ENCODE measurements around the gene ST6GALNAC6.

ST6GALNAC6 gene

DNA sequence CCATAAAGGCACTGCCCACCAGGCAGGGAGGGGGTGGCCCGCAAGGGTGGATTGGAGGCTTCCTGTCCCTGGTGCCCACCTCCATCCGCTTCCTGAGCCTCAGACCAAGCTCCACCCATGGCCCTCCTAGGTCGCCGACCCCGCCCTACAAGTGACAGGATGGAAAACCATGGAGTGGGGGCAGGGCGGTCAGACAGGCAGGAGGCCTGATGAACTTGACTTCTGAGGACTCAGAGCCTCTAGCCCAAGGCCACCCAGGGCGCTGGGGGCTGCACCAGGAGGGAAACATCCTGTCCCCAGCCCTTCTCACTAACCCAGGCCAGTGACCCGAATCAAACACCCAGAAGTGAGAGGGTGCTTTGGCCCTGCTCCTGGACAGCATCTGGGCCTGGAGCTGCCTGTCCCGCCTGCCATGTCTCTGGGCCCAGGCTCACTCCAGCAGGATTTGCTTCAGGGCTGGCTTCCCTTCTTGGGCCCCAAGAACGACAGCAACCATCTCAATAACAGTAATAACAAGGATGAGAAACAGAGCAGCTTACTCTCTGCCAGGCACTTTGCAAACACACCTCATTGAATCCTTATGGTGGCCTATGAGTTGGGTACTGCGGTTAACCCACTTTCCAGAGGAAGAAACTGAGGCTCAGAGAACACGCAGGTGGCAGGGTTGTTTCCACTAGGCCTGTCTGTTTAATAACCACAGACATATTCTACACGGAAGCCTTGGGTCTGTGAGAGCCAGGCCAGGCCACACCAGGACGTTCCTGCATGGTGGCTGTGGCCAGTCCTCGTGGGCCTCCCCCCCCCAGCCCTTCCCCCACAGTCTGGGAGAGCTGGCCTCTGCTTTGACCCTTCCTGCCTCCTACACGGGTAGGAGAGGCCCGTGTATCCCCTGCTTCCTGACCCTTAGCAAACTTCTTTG, 4.4 kb upstream of the ST6GALNAC6 start:
- Histone ChIP-seq H3K9ac (ENCODE audit: low read length) (peak overlapping the region; percentile 70), H3K14ac (ENCODE audit: low read length in 2 of 2) (peak overlapping the region in 1 of 2 experiments; percentile 93), H3K9me3 (ENCODE audit: control insufficient read depth, low read length) (no peaks in the 10 kb centered on the region), H3K4me1 (ENCODE audit: control insufficient read depth, insufficient read depth, low read depth, low read length) (peaks cover 28% of the 10 kb centered on the region), H2BK120ac (ENCODE audit: low read depth, low read length) (peak overlapping the region; percentile 71), H3K4ac (ENCODE audit: low read depth in 1 of 2, low read length in 2 of 2) (peak overlapping the region; percentile 61 to 90), H2AK5ac (ENCODE audit: low read length, severe bottlenecking) (peak overlapping the region; percentile 30), H2BK5ac (ENCODE audit: low read depth, low read length, poor library complexity, severe bottlenecking) (no peak overlapping the region), H2AFZ (ENCODE audit: low read depth, low read length) (no peak overlapping the region), H3K18ac (ENCODE audit: low read depth in 1 of 2, low read length in 2 of 2) (peak overlapping the region; percentile 91 to 92), H3K4me2 (ENCODE audit: low read length, poor library complexity, severe bottlenecking) (no peak overlapping the region), H4K91ac (ENCODE audit: low read length) (peak overlapping the region; percentile 92), H4K8ac (ENCODE audit: low read length) (peak overlapping the region; percentile 85), H2BK15ac (ENCODE audit: low read depth, poor library complexity, severe bottlenecking) (peak overlapping the region; percentile 92), H3K79me1 (replicated peaks; ENCODE audit: low read length, poor library complexity, severe bottlenecking) (peaks cover 2% of the 10 kb centered on the region), H3K4me3 (ENCODE audit: insufficient read depth in 1 of 2, low read depth in 1 of 2, low read length in 2 of 2) (no peak overlapping the region), H3K27ac (ENCODE audit: low read length, poor library complexity, severe bottlenecking) (peak overlapping the region; percentile 48), H2BK12ac (ENCODE audit: low read length in 2 of 2) (peak overlapping the region; percentile 79 to 91), H3K36me3 (ENCODE audit: control insufficient read depth in 1 of 2, insufficient read depth in 2 of 2, low read depth in 1 of 2, low read length in 2 of 2) (peaks cover 12 to 14% of the 10 kb centered on the region in 2 experiments), H3K27me3 (ENCODE audit: control insufficient read depth in 1 of 2, insufficient read depth in 1 of 2, low read length in 2 of 2) (no peaks in the 10 kb centered on the region), H3K23ac (ENCODE audit: low read length in 2 of 2) (no peak overlapping the region)
- peak; percentile 51 for DNase-seq
- WGBS, result 29% methylated on average over 16 of the region's 17 CpGs

DNA sequence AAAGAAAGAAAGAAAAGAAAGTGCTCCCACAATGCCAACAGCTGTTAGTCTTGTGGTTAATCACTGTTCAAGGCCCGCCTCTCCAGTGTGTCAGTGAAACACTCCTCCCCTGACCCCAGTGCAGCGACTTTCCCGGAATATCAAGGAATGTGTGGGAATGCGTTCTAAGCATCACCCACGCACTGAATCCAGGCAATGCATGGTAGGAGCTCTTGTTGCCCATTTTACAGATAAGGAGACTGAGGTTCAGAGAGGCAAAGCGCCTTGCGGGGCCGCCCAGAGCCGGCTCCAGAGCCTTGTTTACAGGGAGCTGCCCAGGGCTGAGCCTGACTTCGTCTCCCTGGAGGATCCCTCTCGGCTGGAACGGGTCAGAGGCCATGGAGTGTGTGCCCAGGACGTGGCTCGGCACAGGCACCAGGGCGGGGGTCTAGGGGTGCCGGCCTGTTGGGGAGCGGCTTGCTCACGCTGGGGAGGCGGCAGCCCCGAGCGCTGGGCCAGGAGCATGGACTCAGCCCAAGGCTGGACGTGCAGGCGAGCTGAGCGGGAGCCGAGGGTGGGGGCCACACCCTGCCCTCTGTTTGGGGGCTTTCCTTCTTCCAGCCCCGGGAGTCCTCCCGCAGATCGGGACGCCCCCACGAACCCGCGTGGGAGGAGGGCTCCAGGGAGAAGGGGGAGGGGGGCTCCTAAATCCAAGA, 823 bp downstream of the ST6GALNAC6 start:
- H3K27me3 ChIP-seq (ENCODE audit: control insufficient read depth in 1 of 2, insufficient read depth in 1 of 2, low read length in 2 of 2), result no peaks in the 10 kb centered on the region
- H2BK15ac ChIP-seq (ENCODE audit: low read depth, poor library complexity, severe bottlenecking), result peak overlapping the region; percentile 94
- peak overlapping the region; percentile 97 for H2BK120ac ChIP-seq (ENCODE audit: low read depth, low read length)
- H3K79me1 ChIP-seq (replicated peaks; ENCODE audit: low read length, poor library complexity, severe bottlenecking), result peaks cover 30% of the 10 kb centered on the region
- peak overlapping the region; percentile 85 for H2BK5ac ChIP-seq (ENCODE audit: low read depth, low read length, poor library complexity, severe bottlenecking)
- H4K91ac ChIP-seq (ENCODE audit: low read length), result peak overlapping the region; percentile 98
- H3K18ac ChIP-seq (ENCODE audit: low read depth in 1 of 2, low read length in 2 of 2), result peak overlapping the region; percentile 95 to 97
- H2AK5ac ChIP-seq (ENCODE audit: low read length, severe bottlenecking), result no peak overlapping the region
- no peaks in the 10 kb centered on the region for H3K9me3 ChIP-seq (ENCODE audit: control insufficient read depth, low read length)
- peak; percentile 94 for DNase-seq
- peak overlapping the region; percentile 62 for H3K4me2 ChIP-seq (ENCODE audit: low read length, poor library complexity, severe bottlenecking)
- peak overlapping the region; percentile 38 to 94 for H2BK12ac ChIP-seq (ENCODE audit: low read length in 2 of 2)
- H2AFZ ChIP-seq (ENCODE audit: low read depth, low read length), result peak overlapping the region; percentile 68
- H3K4me1 ChIP-seq (ENCODE audit: control insufficient read depth, insufficient read depth, low read depth, low read length), result peaks cover 37% of the 10 kb centered on the region
- H3K4ac ChIP-seq (ENCODE audit: low read depth in 1 of 2, low read length in 2 of 2), result peak overlapping the region; percentile 98 to 100
- peaks cover 35 to 36% of the 10 kb centered on the region in 2 experiments for H3K36me3 ChIP-seq (ENCODE audit: control insufficient read depth in 1 of 2, insufficient read depth in 2 of 2, low read depth in 1 of 2, low read length in 2 of 2)
- H3K9ac ChIP-seq (ENCODE audit: low read length), result peak overlapping the region; percentile 98
- H3K4me3 ChIP-seq (ENCODE audit: insufficient read depth in 1 of 2, low read depth in 1 of 2, low read length in 2 of 2), result peak overlapping the region; percentile 84 to 90
- H3K27ac ChIP-seq (ENCODE audit: low read length, poor library complexity, severe bottlenecking), result peak overlapping the region; percentile 77
- peak overlapping the region; percentile 92 for H4K8ac ChIP-seq (ENCODE audit: low read length)
- H3K23ac ChIP-seq (ENCODE audit: low read length in 2 of 2), result peak overlapping the region in 1 of 2 experiments; percentile 86
- 8% methylated on average over 24 of the region's 32 CpGs for WGBS
- peak overlapping the region; percentile 58 to 78 for H3K14ac ChIP-seq (ENCODE audit: low read length in 2 of 2)

DNA sequence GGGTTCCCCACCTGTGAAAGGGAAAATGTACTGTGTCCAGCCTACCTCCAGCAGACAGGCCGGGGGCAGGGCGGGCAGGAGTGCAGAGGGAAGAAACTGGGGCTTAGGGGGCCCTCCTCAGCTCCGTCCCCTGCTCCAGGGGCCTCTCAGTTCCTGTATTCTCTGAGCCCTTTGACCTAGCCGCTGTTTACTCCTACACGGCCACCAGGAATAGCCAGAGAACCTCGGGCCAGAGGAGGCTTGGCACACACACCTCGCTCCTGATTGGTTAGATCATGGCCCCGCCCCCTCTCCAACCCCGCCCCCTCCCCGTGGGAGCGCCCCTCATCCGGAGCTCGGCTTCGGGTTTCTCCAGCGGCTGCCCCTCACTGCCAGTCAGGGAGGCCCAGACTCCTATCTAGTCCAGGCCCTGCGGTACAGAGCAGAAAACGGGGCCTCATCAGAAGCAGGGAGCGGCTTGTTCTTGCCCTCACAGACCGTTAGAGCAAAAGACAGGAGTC, 2.2 kb downstream of the ST6GALNAC6 start:
- Histone ChIP-seq H3K4me3 (ENCODE audit: insufficient read depth in 1 of 2, low read depth in 1 of 2, low read length in 2 of 2) (peak overlapping the region in 1 of 2 experiments; percentile 90), H2BK5ac (ENCODE audit: low read depth, low read length, poor library complexity, severe bottlenecking) (no peak overlapping the region)
- WGBS, result 11% methylated on average over 18 of the region's 19 CpGs

More for the DNA sequence above, 2.2 kb downstream of the ST6GALNAC6 start:
- Histone ChIP-seq H3K23ac (ENCODE audit: low read length in 2 of 2) (no peak overlapping the region), H2AK5ac (ENCODE audit: low read length, severe bottlenecking) (no peak overlapping the region), H3K14ac (ENCODE audit: low read length in 2 of 2) (no peak overlapping the region), H3K18ac (ENCODE audit: low read depth in 1 of 2, low read length in 2 of 2) (peak overlapping the region; percentile 42 to 81), H3K79me1 (replicated peaks; ENCODE audit: low read length, poor library complexity, severe bottlenecking) (peaks cover 39% of the 10 kb centered on the region), H3K4ac (ENCODE audit: low read depth in 1 of 2, low read length in 2 of 2) (peak overlapping the region in 1 of 2 experiments; percentile 94), H2AFZ (ENCODE audit: low read depth, low read length) (no peak overlapping the region), H3K4me2 (ENCODE audit: low read length, poor library complexity, severe bottlenecking) (peak overlapping the region; percentile 41), H3K9ac (ENCODE audit: low read length) (peak overlapping the region; percentile 98), H3K36me3 (ENCODE audit: control insufficient read depth in 1 of 2, insufficient read depth in 2 of 2, low read depth in 1 of 2, low read length in 2 of 2) (peaks cover 46 to 50% of the 10 kb centered on the region in 2 experiments), H2BK120ac (ENCODE audit: low read depth, low read length) (peak overlapping the region; percentile 69), H2BK12ac (ENCODE audit: low read length in 2 of 2) (peak overlapping the region in 1 of 2 experiments; percentile 96), H3K9me3 (ENCODE audit: control insufficient read depth, low read length) (no peaks in the 10 kb centered on the region), H4K8ac (ENCODE audit: low read length) (no peak overlapping the region), H3K27me3 (ENCODE audit: control insufficient read depth in 1 of 2, insufficient read depth in 1 of 2, low read length in 2 of 2) (no peaks in the 10 kb centered on the region), H2BK15ac (ENCODE audit: low read depth, poor library complexity, severe bottlenecking) (no peak overlapping the region), H4K91ac (ENCODE audit: low read length) (no peak overlapping the region), H3K27ac (ENCODE audit: low read length, poor library complexity, severe bottlenecking) (peak overlapping the region; percentile 30), H3K4me1 (ENCODE audit: control insufficient read depth, insufficient read depth, low read depth, low read length) (peaks cover 30% of the 10 kb centered on the region)
- DNase-seq, result peak; percentile 92

All from mesenchymal stem cell (in vitro differentiated cells and primary cell).